GM12801 (cell line): ENCODE data around the gene ANAPC1.

Experiments used
- CTCF ChIP-seq: IDR thresholded peaks from one replicate; pipeline ENCODE4 v1.5.1; 2011; ENCODE audit warnings: control low read depth; ENCODE audit not compliant: insufficient read length; ENCODE audit errors: extremely low read depth

Gene ANAPC1

DNA sequence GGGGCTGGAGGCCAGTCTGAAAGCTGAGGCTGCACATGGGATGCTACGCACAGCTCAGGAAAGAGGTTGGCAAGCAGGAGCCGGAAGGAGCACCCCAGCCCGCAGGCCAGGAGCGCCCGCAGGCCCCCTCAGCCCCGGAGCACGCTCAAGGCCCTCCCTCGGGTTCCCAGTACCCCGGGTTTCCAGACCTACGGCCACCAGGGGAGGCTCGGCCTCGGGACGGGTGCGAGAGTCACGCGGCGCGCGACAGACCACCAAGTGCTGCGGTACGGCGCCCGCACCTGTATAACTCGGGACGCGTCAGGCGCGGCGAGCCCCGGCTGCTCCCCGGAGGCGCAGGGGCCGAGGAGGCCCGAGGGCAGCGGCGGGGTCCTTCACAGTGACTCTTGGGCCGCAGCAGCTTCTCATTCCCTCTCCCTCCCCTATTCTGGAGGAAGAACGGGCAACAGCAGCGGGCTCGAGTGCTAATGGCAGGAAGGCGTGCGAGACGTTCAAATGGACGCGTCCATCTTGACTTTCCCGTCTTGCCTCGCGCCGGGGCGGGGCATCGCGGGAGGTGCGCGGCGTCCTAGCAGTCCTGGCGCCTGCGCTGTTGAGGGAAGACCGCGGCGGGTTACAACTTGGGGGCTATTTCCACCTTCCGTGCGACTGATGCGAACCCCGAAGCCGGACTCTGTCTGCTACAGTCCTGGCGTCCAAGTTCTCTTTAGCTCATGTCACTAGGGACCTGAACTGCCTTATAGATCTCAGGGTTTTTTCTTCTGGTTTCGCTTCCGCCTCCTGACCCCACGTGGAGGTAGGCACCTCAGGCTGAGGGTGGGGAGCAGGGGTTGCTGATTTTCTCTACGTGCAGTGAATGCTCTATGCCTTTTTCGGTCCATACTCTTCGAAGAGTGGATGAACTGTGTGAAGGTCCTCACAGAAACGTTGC, at the start of gene ANAPC1:
Gene ANAPC1, minus strand, starts transcription at position 533 of the 931 bp plus-strand sequence. CDS start 3,368 bp downstream, outside the sequence.
- TF ChIP-seq CTCF, result no peak

- TF ChIP-seq CTCF, result no peak
These were observed 48.9 kb upstream of the ANAPC1 start for GRCh38 chr2:111932841-111933291.

DNA sequence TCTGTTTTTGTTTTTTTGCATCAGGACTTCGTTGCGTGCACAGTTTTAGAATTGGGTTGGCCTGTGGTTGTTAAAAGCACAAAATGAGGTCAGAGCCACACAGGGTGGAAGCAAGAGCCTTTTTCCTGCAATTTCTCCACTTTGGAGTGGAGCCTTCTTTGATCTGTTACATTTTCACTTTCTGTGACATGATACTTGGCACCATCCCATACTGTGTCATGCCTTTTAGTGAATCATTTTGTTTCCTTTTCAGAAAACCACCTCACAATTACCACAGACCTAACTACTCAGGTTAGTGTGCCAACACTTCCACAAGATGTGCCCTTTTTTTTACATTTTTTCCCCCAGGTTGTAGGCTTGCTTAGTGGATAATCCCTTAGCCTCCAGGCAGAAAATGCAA, 46.9 kb upstream of the ANAPC1 start:
- no peak for TF ChIP-seq CTCF

DNA sequence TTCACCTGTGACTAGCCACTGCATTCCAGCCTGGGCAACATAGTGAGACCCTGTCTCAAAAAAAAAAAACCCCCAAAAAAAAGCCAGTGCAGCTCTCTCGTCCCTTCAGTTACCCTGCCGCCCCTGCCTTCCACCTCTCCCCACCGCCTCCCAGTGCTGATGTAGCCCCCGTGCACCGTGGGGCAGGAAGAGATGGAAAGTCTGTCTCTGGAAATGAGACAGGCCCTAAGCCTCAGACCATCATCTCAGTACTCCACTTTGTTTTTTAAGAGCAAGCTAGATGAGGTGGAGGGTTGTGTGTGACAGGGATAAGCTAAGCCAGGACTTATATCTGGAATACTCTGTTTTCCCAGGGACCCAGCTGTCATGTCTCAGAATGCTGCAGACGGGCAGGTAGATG, 46.4 kb upstream of the ANAPC1 start:
- no peak for TF ChIP-seq CTCF

GRCh38 chr2:111927723-111928122, 43.7 kb upstream of the ANAPC1 start:
- no peak for TF ChIP-seq CTCF

DNA sequence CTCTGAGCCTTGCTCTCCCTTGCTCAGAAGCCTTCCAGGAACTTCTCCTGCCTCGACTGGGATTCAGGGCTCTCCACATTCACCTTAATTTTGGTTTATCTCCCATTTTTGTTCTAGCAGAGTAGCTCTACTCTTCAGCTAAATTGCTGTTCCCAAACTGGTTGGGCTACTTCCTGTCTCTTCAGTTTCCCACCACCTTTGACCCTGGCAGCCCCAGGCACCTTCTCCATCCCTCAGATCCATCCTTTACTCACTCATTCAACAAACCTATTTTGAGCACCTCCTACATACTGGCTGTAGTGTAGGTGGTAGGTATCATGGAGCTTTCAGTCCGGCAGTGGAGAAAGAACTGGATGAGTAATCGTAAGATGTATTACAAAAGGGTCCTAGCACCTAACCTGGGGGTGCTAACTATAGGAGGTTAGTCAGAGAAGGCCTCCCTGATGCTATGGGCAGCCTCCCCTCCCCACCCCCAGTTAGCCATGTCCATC, 40.7 kb upstream of the ANAPC1 start:
- TF ChIP-seq CTCF, result no peak

GRCh38 chr2:111923276-111923804, 39.3 kb upstream of the ANAPC1 start:
- TF ChIP-seq CTCF, result no peak
